IMR-90 (cell line): ENCODE measurements around the gene ONECUT2.

Source experiments
- BHLHE40 ChIP-seq: fragments of 150-350 bp; IDR thresholded peaks from 2 replicates; pipeline ENCODE4 v1.6.1; 2016; ENCODE audit warnings: mild to moderate bottlenecking, low read depth, low read length
- CTCF ChIP-seq: conservative IDR thresholded peaks from 2 replicates; pipeline ENCODE4 v1.5.1; 2012; ENCODE audit warnings: mild to moderate bottlenecking, low read depth, low read length, improper control_type of control experiment
- POLR2A ChIP-seq: IDR thresholded peaks from 2 replicates; pipeline ENCODE4 v1.6.1; 2012; ENCODE audit warnings: mild to moderate bottlenecking, low read depth, low read length
- RFX5 ChIP-seq: IDR thresholded peaks from 2 replicates; pipeline ENCODE4 v1.8.0; 2012; ENCODE audit warnings: low read depth, mild to moderate bottlenecking, low read length, moderate library complexity

- no peak for TF ChIP-seq CTCF
- no peak for TF ChIP-seq POLR2A
- no peak for TF ChIP-seq RFX5
- TF ChIP-seq BHLHE40, result no peak
Observed at GRCh38 chr18:57433934-57434535, 1.1 kb upstream of the ONECUT2 start.
